ENCODE data around the gene C1orf146.
"Not testable (repeated sequence)": the region's sequence is repeated elsewhere in the genome, so short reads cannot be mapped to it uniquely, and the experiment has no call there.

C1orf146 gene

GRCh38 chr1:92217721-92218120 lies at the start of gene C1orf146:
Gene C1orf146 (plus strand): TSS chr1:92217915. CDS start chr1:92231421, 13,506 bp downstream.
- DNase-seq (ENCODE audit: low read depth in 3 of 3, low spot score in 1 of 3): no peak

DNA sequence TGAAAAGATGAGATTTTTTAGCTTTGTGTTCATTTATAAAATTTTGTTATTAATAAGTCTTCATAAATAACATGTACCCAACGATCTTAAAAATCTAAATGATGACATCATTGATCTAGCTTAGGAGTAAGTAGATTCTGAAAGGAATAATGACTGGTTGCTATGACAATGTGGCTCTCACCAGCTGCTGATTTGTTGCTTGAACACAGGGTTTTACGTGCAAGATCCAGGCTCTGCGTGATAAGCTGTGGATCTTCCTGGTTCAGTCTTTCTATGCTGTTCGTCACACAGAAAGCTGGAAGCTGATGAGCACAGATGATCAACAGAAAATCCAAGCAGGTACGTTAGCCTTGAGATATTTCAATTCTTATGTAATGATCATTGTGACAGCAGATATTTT lies 49.1 kb upstream of the C1orf146 start:
- no peak for DNase-seq (ENCODE audit: low read depth in 3 of 3, low spot score in 1 of 3)

- DNase-seq (ENCODE audit: low read depth in 3 of 3, low spot score in 1 of 3): no peak
Observed at GRCh38 chr1:92169214-92170005, 48.3 kb upstream of the C1orf146 start.

GRCh38 chr1:92184632-92185031 lies 33.1 kb upstream of the C1orf146 start:
- no peak for DNase-seq (ENCODE audit: low read depth in 3 of 3, low spot score in 1 of 3)

DNA sequence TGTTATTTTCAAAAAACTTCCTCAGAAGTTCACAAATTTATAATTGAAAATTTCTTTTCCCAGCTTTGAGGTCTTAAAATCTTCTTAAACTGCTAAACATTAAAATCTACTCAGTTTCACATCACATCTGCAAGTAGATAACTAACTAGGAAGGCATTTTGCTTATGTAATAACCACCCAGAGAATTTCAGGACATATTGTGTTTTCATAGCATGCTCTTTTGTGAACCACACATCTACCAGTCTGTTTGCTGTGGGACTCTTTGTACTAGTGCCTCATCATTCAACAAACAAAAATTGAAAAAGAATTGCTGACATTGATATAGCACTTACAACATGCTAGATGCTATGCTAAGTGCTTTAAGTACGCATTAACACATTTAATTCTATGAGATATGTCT lies 31.6 kb upstream of the C1orf146 start:
- no peak for DNase-seq (ENCODE audit: low read depth in 3 of 3, low spot score in 1 of 3)

DNA sequence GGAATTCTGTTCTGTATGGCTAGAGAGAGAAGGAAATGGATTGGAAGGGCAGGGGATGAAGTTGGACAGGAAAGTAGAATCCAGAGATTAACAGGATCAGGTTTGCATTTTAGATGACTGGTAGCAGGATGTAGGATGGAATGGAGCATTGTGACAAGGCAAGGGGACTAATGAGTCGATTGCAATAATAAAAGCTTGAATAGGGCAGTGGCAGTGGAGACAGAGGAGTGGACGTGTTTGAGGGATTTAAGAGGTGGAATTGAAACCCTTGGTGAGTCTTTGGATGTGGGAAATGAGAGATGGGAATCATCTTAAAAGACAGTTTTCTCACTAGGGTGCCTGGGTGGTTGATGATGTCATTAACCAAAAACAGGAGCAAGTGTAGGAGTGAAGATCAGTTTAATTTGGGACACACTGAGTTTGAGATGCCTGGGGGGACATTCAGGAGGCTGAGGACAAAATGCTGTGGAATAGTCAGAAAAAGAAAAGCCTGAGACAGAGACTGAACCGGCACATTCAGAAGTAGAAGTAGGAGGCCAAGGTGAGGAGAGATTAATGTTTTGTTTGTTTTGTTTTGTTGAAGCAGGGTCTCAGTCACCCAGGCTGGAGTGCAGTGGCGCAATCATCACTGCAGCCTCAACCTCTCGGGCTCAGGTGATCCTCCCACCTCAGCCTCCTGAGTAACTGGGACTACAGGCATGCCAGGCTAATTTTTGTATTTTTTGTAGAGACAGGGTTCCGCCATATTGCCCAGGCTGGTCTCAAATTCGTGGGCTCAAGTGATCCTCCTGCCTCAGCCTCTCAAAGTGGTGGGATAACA lies 29.1 kb upstream of the C1orf146 start:
- DNase-seq (ENCODE audit: low read depth in 3 of 3, low spot score in 1 of 3): no peak

DNA sequence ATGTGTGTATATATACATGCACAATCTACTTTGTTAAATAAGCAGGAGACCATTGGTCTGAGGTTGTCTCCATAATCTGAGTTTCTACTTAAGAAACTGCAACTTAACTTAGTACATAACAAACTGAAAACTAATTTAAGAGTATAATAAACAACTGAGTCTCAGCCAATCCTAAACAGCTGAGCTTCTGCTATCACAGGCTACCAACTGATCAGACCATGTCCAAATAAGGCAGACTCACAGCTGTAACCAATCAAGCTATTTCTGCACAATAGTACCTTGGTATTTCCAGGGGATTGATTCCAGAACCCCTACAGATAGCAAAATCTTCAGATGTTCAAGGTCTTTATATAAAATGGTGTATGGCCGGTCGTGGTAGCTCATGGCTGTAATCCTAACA lies 26.0 kb upstream of the C1orf146 start:
- no peak for DNase-seq (ENCODE audit: low read depth in 3 of 3, low spot score in 1 of 3)

GRCh38 chr1:92192246-92192645 lies 25.5 kb upstream of the C1orf146 start:
- DNase-seq (ENCODE audit: low read depth in 3 of 3, low spot score in 1 of 3): no peak

GRCh38 chr1:92194511-92194910 lies 23.2 kb upstream of the C1orf146 start:
- no peak for DNase-seq (ENCODE audit: low read depth in 3 of 3, low spot score in 1 of 3)

GRCh38 chr1:92201973-92202372 lies 15.7 kb upstream of the C1orf146 start:
- no peak for DNase-seq (ENCODE audit: low read depth in 3 of 3, low spot score in 1 of 3)

DNA sequence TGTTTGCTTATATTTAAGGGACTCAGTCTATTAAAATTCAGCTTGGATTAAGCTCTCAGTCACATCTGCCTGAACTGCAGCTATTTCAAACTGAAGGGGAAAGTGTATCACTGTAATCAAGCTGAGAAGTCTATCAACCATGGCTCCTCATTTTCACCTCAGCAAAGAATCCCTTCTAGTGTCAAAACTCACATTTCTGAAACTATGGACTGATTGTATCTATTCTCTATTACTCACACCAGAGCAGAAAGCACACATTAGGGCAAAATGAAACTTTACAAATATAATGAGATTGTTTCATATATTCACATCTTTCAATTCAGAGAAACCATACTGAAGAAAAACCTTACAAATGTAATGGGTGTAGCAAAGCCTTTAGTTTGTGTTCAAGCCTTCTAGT lies 14.6 kb upstream of the C1orf146 start:
- DNase-seq (ENCODE audit: low read depth in 3 of 3, low spot score in 1 of 3): no peak

DNA sequence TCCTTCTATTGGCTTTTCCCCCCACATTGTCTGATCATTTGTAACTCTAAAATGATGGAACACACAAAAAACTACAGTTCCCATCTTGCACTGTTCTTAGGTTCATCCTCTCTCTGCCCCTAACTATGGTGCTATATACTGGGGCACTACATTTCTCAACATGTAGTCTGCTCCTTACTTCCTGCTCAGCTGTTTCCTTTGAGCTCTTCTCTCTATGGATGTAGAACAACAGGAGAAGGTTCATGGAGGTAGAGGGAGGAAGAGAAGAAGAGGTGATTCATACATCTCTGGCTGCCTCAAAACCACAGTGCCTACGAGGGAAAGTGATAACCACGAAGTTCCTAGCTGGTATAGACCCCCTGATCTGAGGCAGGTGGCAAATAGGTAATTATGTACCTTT lies 7.0 kb upstream of the C1orf146 start:
- DNase-seq (ENCODE audit: low read depth in 3 of 3, low spot score in 1 of 3): no peak

DNA sequence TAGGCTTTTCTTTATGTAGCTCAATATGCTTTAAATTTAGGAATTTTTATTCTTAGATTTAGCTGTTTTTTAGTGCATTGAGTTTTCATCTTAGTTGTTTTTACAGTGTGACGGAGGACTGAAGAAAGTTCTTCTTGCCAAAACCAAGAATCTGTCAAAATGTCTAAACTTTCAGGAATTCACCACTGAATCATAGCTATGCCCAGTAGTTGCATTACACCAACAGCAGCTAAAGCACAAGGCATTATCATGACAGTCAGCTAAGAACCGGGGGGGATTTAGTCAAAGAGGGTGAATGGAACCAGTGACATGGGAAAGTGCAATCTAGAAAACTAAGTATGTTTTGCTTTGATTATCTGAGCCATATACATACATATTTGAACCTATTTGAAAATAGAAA lies 6.5 kb upstream of the C1orf146 start:
- DNase-seq (ENCODE audit: low read depth in 3 of 3, low spot score in 1 of 3): no peak

- no peak for DNase-seq (ENCODE audit: low read depth in 3 of 3, low spot score in 1 of 3)
Observed at GRCh38 chr1:92218559-92218958, 844 bp downstream of the C1orf146 start.

- no peak for DNase-seq (ENCODE audit: low read depth in 3 of 3, low spot score in 1 of 3)
Observed at GRCh38 chr1:92219028-92219427, 1.3 kb downstream of the C1orf146 start.

GRCh38 chr1:92228401-92228800 lies 10.7 kb downstream of the C1orf146 start:
- no peak for DNase-seq (ENCODE audit: low read depth in 3 of 3, low spot score in 1 of 3)

GRCh38 chr1:92230736-92231135 lies 13.0 kb downstream of the C1orf146 start:
- no peak for DNase-seq (ENCODE audit: low read depth in 3 of 3, low spot score in 1 of 3)

DNA sequence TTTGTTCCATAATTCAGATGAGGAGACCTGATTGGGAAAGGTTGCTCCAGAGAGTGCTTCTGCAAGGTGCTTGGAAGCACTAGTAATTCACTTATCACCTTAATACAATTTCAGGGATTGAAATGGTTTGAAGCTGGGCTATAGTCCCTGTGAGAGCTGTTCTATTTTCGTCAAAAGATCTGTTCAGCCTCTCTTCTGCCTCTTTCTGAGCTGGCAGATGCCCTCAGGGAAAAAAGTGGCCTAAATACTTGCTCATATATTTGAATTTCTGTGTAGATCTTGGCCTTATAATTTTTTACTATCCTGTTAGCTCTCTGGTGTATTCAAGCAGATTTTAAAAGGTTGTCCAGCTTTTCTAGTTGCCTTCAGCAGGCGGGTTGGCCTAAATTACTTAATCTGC lies 22.3 kb downstream of the C1orf146 start:
- DNase-seq (ENCODE audit: low read depth in 3 of 3, low spot score in 1 of 3): no peak

GRCh38 chr1:92244376-92244775 lies 26.7 kb downstream of the C1orf146 start:
- DNase-seq (ENCODE audit: low read depth in 3 of 3, low spot score in 1 of 3): no peak

- DNase-seq (ENCODE audit: low read depth in 3 of 3, low spot score in 1 of 3): not testable (repeated sequence)
Observed at GRCh38 chr1:92254714-92255113, 37.0 kb downstream of the C1orf146 start.

- DNase-seq (ENCODE audit: low read depth in 3 of 3, low spot score in 1 of 3): no peak
Observed at GRCh38 chr1:92259350-92259749, 41.6 kb downstream of the C1orf146 start.

GRCh38 chr1:92262516-92262915 lies 44.8 kb downstream of the C1orf146 start:
- no peak for DNase-seq (ENCODE audit: low read depth in 3 of 3, low spot score in 1 of 3)

Data from stimulated activated CD4-positive, alpha-beta T cell treated with anti-CD3 and anti-CD28 coated beads, TNF-alpha, amount 100 ng/mL, for 1 hour (primary cell).